ENCODE measurements around the gene SLC22A3.

SLC22A3 gene

DNA sequence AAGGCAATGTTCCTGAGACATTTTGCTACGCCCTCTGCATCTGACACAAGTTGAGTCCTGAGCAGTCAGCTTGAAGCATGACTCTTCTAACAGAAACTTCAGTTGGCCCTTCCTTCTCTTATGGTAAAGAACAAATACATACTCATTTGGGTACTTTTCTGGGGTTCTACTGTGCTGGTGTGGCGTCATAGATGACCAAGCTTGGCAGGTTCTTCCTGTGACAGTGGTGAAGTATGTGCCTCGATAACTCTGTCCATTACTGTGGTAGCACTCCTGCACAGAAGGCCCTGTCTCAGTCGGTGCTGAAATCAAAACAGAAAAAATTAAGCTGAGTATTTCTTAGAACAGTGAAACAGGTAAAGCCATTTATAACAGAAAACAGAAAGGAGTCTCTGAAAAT lies 152.5 kb downstream of the SLC22A3 start:
- no peak for DNase-seq
